ENCODE measurements around the gene ZNF574. TPM values are rescaled to one million over a fixed set of nuclear protein-coding genes. Genes with fewer than 3 reads are reported as not detected.

Gene ZNF574
- total and polyA plus RNA-seq, 12 donors, result 3.4 to 11.1 (median 8.0) TPM

- no peak overlapping the region for H3K27ac ChIP-seq
- H3K36me3 ChIP-seq, result no peaks in the 10 kb centered on the region
- TF ChIP-seq CTCF (IDR thresholded peaks at IDR 0.05), result no peak
- no peaks in the 10 kb centered on the region for H3K9me3 ChIP-seq
- DNase-seq, result no peak
- 96% methylated on average over 16 of the region's 16 CpGs for WGBS, 2 donors
- peaks cover 0 to 21% (median 18%) of the 10 kb centered on the region in 7 donors for H3K27me3 ChIP-seq
- intact Hi-C loops (cut with DNase I), result no loop called here
- ATAC-seq, result no peak
- H3K4me3 ChIP-seq, result no peak overlapping the region
- no peaks in the 10 kb centered on the region for H3K4me1 ChIP-seq
These were observed 13.6 kb upstream of the ZNF574 start for GRCh38 chr19:42062381-42062780.

GRCh38 chr19:42064432-42064831 is 11.5 kb upstream of the ZNF574 start:
- WGBS, 2 donors, result 73 to 78% methylated on average over 6 of the region's 6 CpGs
- Histone ChIP-seq H3K27ac (no peak overlapping the region), H3K4me1 (peaks cover 0 to 2% (median 0%) of the 10 kb centered on the region in 9 donors), H3K9me3 (no peaks in the 10 kb centered on the region), H3K4me3 (no peak overlapping the region), H3K36me3 (no peaks in the 10 kb centered on the region), H3K27me3 (peaks cover 0 to 41% (median 34%) of the 10 kb centered on the region in 7 donors)
- ATAC-seq, result no peak
- no peak for DNase-seq
- intact Hi-C loops (cut with DNase I), result no loop called here
- no peak for TF ChIP-seq CTCF (IDR thresholded peaks at IDR 0.05)

GRCh38 chr19:42065051-42065450 is 10.9 kb upstream of the ZNF574 start:
- H3K9me3 ChIP-seq, result no peaks in the 10 kb centered on the region
- no peak overlapping the region for H3K4me3 ChIP-seq
- TF ChIP-seq CTCF (IDR thresholded peaks at IDR 0.05), result no peak
- H3K27me3 ChIP-seq, result peaks cover 0 to 47% (median 40%) of the 10 kb centered on the region in 7 donors
- DNase-seq (no peak), ATAC-seq (no peak)
- H3K4me1 ChIP-seq, result peaks cover 0 to 7% (median 5%) of the 10 kb centered on the region in 9 donors
- intact Hi-C loops (cut with DNase I), result no loop called here
- no peaks in the 10 kb centered on the region for H3K36me3 ChIP-seq
- 86 to 88% methylated on average over 13 of the region's 13 CpGs for WGBS, 2 donors
- H3K27ac ChIP-seq, result no peak overlapping the region

GRCh38 chr19:42065511-42065910 is 10.5 kb upstream of the ZNF574 start:
- Histone ChIP-seq H3K36me3 (no peaks in the 10 kb centered on the region), H3K27ac (no peak overlapping the region)
- no peak for TF ChIP-seq CTCF (IDR thresholded peaks at IDR 0.05)

More at GRCh38 chr19:42065511-42065910, 10.5 kb upstream of the ZNF574 start:
- Histone ChIP-seq H3K9me3 (no peaks in the 10 kb centered on the region), H3K4me1 (peaks cover 0 to 11% (median 5%) of the 10 kb centered on the region in 9 donors), H3K4me3 (no peak overlapping the region), H3K27me3 (peaks cover 0 to 50% (median 43%) of the 10 kb centered on the region in 7 donors)
- DNase-seq (no peak), ATAC-seq (no peak)
- WGBS, 2 donors, result 88 to 95% methylated on average over 9 of the region's 9 CpGs
- intact Hi-C loops (cut with DNase I), result no loop called here

All from heart right ventricle (tissue), 16 donors.